Upper lobe of left lung (tissue), 6 donors: Measurements from ENCODE around the gene BORCS8. TPM values are rescaled to one million over a fixed set of nuclear protein-coding genes. Genes with fewer than 3 reads are reported as not detected.

ENCODE experiments used
- ATAC-seq, 2 donors: fragments of 200-7000 bp; cut with Tn5 transposase; one replicate each; pipeline ENCODE4 v1.9.1; 2022; ENCODE audit warnings: mild to moderate bottlenecking in 2 of 2, moderate library complexity in 2 of 2; ENCODE audit not compliant: low FRiP score in 2 of 2
- DNase-seq, 2 donors: peaks; one replicate each; pipeline ENCODE4 v3.0.0-alpha.2; 2019 to 2020
- H3K27ac ChIP-seq, 4 donors: fragments of 200-600 bp; sonication (generic); one replicate each; pipeline ENCODE4 v1.5.1; 2016 to 2019
- H3K27me3 ChIP-seq, 4 donors: fragments of 200-600 bp; sonication (generic); one replicate each; pipeline ENCODE4 v1.5.1; 2017 to 2019
- H3K36me3 ChIP-seq, 4 donors: fragments of 200-600 bp; sonication (generic); one replicate each; pipeline ENCODE4 v1.5.1; 2016 to 2019
- H3K4me1 ChIP-seq, 4 donors: fragments of 200-600 bp; sonication (generic); one replicate each; pipeline ENCODE4 v1.5.1; 2018 to 2019
- H3K4me3 ChIP-seq, 4 donors: fragments of 200-600 bp; sonication (generic); one replicate each; pipeline ENCODE4 v1.5.1; 2017 to 2019; ENCODE audit warnings: mild to moderate bottlenecking in 2 of 4, moderate library complexity in 1 of 4
- H3K9me3 ChIP-seq, 4 donors: fragments of 200-600 bp; sonication (generic); one replicate each; pipeline ENCODE4 v1.5.1; 2018 to 2019
- EP300 ChIP-seq, 4 donors: sonication (generic); formaldehyde crosslinking; IDR thresholded peaks; one replicate each; pipeline ENCODE4 v1.5.1; 2017; ENCODE audit warnings: antibody characterized with exemption in 4 of 4, control low read depth in 2 of 4
- POLR2A ChIP-seq, 4 donors: fragments of 450-650 bp; IDR thresholded peaks; one replicate each; pipeline ENCODE4 v1.5.1; 2016 to 2017; ENCODE audit warnings: antibody characterized with exemption in 4 of 4, mild to moderate bottlenecking in 2 of 4
- POLR2AphosphoS5 ChIP-seq, 2 donors: sonication (generic); formaldehyde crosslinking; IDR thresholded peaks; one replicate each; pipeline ENCODE4 v1.5.1; 2017; ENCODE audit warnings: antibody characterized with exemption in 2 of 2
- WGBS, 2 donors: methylation state at CpG; one replicate each; pipeline ENCODE4 v1.1.5; 2017 to 2018; 5-methylcytosine and 5-hydroxymethylcytosine counted together
- total RNA-seq, 6 donors: library from RNA; depleted of rRNA in 4 of 6; stranded (reverse); fragments of >200 nt in 4 of 6; gene quantifications; one replicate each; pipeline versions ENCODE4 v1.1.0 to v1.2.1, GENCODE V29; 2016 to 2021
- TF ChIP-seq, protein P1 (sequence below), 6 experiments: fragments of 450-650 bp in 4 of 6; fragments of 200-600 bp in 2 of 6; sonication (generic) in 2 of 6; IDR thresholded peaks; one replicate each; pipeline ENCODE4 v1.5.1; 2016 to 2019; ENCODE audit warnings: antibody characterized with exemption in 6 of 6
- donor health status: DM: no; HTN: no; CAD: no; lungs with moderate emphysema.
- donor health status: DM: no; HTN: yes; CAD: no; lungs with severe emphysema.

Gene BORCS8
- total RNA-seq, 6 donors from 2014 or later: 10.1 to 55.5 (median 34.0) TPM

DNA sequence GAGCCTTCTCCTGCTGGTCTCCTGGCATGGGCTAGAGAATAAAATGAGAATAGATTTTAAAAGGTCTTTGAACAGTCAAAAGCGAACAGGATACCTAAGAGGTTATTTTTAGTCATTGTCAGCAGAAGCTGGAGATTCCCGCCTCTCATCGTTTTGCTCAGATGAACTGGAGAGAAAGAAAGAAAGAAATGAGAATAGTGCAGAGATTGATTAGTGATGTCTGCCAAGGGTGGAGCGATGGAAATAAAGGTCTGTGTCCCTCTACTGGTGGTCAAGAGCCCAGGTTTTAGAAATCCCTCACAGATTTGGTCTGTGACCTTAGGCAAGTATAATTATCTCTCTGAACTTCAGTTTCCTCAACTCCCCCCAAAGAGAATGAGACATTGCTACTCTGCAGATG is 25.1 kb upstream of the BORCS8 start:
- DNase-seq (no peak), ATAC-seq (no peak)
- no peaks in the 10 kb centered on the region for H3K9me3 ChIP-seq
- no peak overlapping the region for H3K27ac ChIP-seq
- peaks cover 0 to 22% (median 5%) of the 10 kb centered on the region in 4 donors for H3K27me3 ChIP-seq
- TF ChIP-seq EP300 (IDR thresholded peaks at IDR 0.05): no peak
- TF ChIP-seq POLR2AphosphoS5 (IDR thresholded peaks at IDR 0.05): no peak
- no peak for TF ChIP-seq POLR2A (IDR thresholded peaks at IDR 0.05)
- TF ChIP-seq, protein P1, sequence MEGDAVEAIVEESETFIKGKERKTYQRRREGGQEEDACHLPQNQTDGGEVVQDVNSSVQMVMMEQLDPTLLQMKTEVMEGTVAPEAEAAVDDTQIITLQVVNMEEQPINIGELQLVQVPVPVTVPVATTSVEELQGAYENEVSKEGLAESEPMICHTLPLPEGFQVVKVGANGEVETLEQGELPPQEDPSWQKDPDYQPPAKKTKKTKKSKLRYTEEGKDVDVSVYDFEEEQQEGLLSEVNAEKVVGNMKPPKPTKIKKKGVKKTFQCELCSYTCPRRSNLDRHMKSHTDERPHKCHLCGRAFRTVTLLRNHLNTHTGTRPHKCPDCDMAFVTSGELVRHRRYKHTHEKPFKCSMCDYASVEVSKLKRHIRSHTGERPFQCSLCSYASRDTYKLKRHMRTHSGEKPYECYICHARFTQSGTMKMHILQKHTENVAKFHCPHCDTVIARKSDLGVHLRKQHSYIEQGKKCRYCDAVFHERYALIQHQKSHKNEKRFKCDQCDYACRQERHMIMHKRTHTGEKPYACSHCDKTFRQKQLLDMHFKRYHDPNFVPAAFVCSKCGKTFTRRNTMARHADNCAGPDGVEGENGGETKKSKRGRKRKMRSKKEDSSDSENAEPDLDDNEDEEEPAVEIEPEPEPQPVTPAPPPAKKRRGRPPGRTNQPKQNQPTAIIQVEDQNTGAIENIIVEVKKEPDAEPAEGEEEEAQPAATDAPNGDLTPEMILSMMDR (IDR thresholded peaks at IDR 0.05): no peak
- no peak overlapping the region for H3K4me3 ChIP-seq
- no peaks in the 10 kb centered on the region for H3K36me3 ChIP-seq
- WGBS, 2 donors: 59 to 62% methylated on average over 4 of the region's 4 CpGs
- H3K4me1 ChIP-seq: no peaks in the 10 kb centered on the region

DNA sequence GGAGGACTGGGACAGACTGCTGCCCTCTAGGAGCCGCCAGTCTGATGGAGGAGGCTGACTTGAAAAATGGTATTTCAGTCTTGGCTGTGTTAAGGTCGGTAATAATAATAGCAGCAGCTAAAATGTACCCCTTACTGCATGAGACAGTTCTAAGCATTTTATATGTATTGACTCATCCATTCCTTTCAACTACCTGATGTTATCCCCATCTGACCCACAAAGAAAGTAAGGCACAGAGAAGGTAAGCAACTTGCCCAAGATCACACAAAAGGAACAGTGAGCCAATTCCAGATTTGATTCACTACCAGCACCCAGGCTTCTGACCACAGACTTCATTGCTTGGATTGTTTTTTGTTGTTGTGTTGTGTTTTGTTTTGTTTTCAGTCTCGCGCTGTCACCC is 23.8 kb upstream of the BORCS8 start:
- H3K4me1 ChIP-seq: no peaks in the 10 kb centered on the region
- DNase-seq: no peak
- WGBS, 2 donors: 73 to 79% methylated on average over 4 of the region's 4 CpGs
- no peaks in the 10 kb centered on the region for H3K9me3 ChIP-seq
- H3K27ac ChIP-seq: no peak overlapping the region
- TF ChIP-seq, protein P1 (IDR thresholded peaks at IDR 0.05): no peak
- TF ChIP-seq POLR2AphosphoS5 (IDR thresholded peaks at IDR 0.05) (no peak), POLR2A (IDR thresholded peaks at IDR 0.05) (no peak), EP300 (IDR thresholded peaks at IDR 0.05) (no peak)
- H3K36me3 ChIP-seq: no peaks in the 10 kb centered on the region
- H3K27me3 ChIP-seq: peaks cover 0 to 29% (median 9%) of the 10 kb centered on the region in 4 donors
- no peak for ATAC-seq
- H3K4me3 ChIP-seq: no peak overlapping the region

DNA sequence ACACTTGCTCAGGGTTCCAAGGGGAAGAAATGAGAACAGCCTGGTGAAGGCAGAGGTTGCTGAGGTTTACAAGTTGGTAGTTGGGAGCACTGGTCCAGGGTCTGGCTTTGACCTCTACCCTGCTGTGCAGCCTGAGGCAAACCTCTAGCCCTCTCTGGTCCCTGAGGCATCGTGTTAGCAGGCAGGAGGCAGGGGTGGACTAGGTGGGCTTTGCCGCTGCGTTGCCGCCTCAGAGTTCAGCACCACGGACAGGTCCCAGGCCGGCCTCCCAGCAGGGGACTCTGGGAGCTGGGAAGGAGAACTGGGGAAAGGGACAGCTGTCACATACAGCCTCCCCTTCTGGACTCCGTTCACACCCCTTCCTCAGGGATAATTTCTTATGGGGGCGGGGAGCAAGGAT is 22.9 kb upstream of the BORCS8 start:
- Histone ChIP-seq H3K27me3 (peaks cover 0 to 29% (median 9%) of the 10 kb centered on the region in 4 donors), H3K4me1 (no peaks in the 10 kb centered on the region), H3K9me3 (no peaks in the 10 kb centered on the region), H3K36me3 (no peaks in the 10 kb centered on the region), H3K4me3 (no peak overlapping the region), H3K27ac (no peak overlapping the region)
- DNase-seq: no peak
- ATAC-seq: peak; percentile 7 to 53
- 1 to 7% methylated on average over 2 to 8 of the region's 8 CpGs for WGBS, 2 donors
- TF ChIP-seq EP300 (IDR thresholded peaks at IDR 0.05) (no peak), POLR2AphosphoS5 (IDR thresholded peaks at IDR 0.05) (no peak), POLR2A (IDR thresholded peaks at IDR 0.05) (no peak)
- TF ChIP-seq, protein P1 (IDR thresholded peaks at IDR 0.05): no peak

DNA sequence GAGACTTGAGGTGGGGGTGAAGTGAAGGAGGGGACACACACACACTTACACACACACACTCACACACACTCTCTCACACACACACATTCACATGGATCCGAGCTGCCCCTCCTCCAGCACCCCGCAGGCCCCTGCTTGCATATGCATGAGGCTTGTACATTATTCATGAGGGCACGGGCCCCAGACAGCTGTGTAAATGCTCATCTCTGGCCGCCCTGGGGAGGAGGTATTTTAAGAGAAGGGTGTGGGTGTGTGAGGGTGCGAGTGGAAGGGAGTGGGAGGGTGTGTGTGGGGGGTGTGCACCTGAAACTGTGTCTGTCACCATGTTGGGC is 22.2 kb upstream of the BORCS8 start:
- H3K9me3 ChIP-seq: no peaks in the 10 kb centered on the region
- WGBS, 2 donors: 4 to 10% methylated on average over 5 of the region's 5 CpGs
- H3K27me3 ChIP-seq: peaks cover 0 to 29% (median 9%) of the 10 kb centered on the region in 4 donors
- H3K4me3 ChIP-seq: no peak overlapping the region
- no peak overlapping the region for H3K27ac ChIP-seq
- no peaks in the 10 kb centered on the region for H3K36me3 ChIP-seq
- ATAC-seq: no peak
- DNase-seq: no peak
- H3K4me1 ChIP-seq: no peaks in the 10 kb centered on the region
- TF ChIP-seq EP300 (IDR thresholded peaks at IDR 0.05) (no peak), POLR2A (IDR thresholded peaks at IDR 0.05) (no peak), POLR2AphosphoS5 (IDR thresholded peaks at IDR 0.05) (no peak)
- TF ChIP-seq, protein P1 (IDR thresholded peaks at IDR 0.05): no peak

DNA sequence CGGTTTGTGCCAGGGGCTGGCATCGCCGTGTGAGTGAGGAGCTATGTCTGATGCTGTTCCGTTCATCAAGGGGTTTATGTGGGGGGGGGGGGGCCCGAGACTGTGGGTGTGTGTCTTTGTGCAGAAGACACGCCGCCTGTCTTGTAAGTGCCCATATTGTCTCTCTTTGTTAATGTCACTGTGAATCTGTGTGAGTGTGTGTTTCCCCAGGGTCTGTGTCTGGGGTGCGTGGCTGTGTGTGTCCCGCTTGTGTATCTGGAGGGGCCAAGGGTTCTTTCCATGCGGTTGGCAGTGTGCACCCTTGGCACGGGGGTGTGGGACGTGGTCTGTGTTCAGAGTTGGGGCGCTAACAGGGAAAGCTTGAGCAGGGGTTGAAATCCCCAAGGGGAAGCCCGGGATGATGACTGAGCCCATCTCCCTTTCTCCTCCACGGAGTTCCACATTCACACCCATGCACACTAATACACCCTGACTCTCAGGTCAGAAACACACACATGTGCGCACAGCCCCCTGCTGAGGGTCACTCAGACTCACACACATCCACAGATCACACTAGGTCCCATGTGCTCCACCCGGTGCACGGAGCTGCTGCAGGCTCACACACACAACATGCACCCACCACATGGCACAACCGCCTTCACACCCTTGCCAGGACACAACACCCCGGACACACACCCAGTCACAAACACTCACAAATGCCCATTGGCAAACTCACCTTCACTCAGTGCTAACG is 21.6 kb upstream of the BORCS8 start:
- Histone ChIP-seq H3K4me3 (no peak overlapping the region), H3K27ac (no peak overlapping the region), H3K27me3 (peaks cover 0 to 29% (median 9%) of the 10 kb centered on the region in 4 donors), H3K36me3 (no peaks in the 10 kb centered on the region), H3K9me3 (no peaks in the 10 kb centered on the region), H3K4me1 (no peaks in the 10 kb centered on the region)
- WGBS, 2 donors: 46 to 51% methylated on average over 17 to 21 of the region's 21 CpGs
- ATAC-seq: no peak
- DNase-seq: no peak
- TF ChIP-seq, protein P1 (IDR thresholded peaks at IDR 0.05): no peak
